Calu3 (cell line): Measurements from ENCODE around the gene MEIS3. TPM values are rescaled to one million over a fixed set of nuclear protein-coding genes. Genes with fewer than 3 reads are reported as not detected.
A peak's percentile ranks its signal among the peaks of the same experiment; 100 is the strongest.

Source experiments
- BruUV-seq: library from RNA; stranded (reverse); fragments of 400-500 nt; replicated peaks from 2 replicates; lab custom pipeline; 2021; lab: Mats Ljungman, UMichigan
- CTCF ChIA-PET: fragments of 300-600 bp; sonication (Branson Sonifier 250); formaldehyde crosslinking; loops from one replicate; lab custom pipeline; 2022; ENCODE audit warnings: antibody characterized with exemption; lab: Charles Lee
- DNase-seq: peaks from one replicate; pipeline ENCODE4 v3.0.0; 2022
- H3K27ac Mint-ChIP-seq: one replicate; pipeline ENCODE4 v1.8.0; 2022; ENCODE audit warnings: mixed read lengths; ENCODE audit not compliant: unreplicated experiment
- H3K27me3 Mint-ChIP-seq: one replicate; pipeline ENCODE4 v1.8.0; 2022; ENCODE audit warnings: mixed read lengths; ENCODE audit not compliant: unreplicated experiment
- H3K36me3 Mint-ChIP-seq: one replicate; pipeline ENCODE4 v1.8.0; 2022; ENCODE audit warnings: mild to moderate bottlenecking, moderate library complexity, mixed read lengths; ENCODE audit not compliant: insufficient read depth, unreplicated experiment
- H3K4me1 Mint-ChIP-seq: one replicate; pipeline ENCODE4 v1.8.0; 2022; ENCODE audit warnings: mild to moderate bottlenecking, low read depth, mixed read lengths; ENCODE audit not compliant: unreplicated experiment
- H3K4me3 Mint-ChIP-seq: one replicate; pipeline ENCODE4 v1.8.0; 2022; ENCODE audit warnings: mild to moderate bottlenecking, low read depth, moderate library complexity, mixed read lengths; ENCODE audit not compliant: unreplicated experiment
- H3K9me3 Mint-ChIP-seq: one replicate; pipeline ENCODE4 v1.8.0; 2022; ENCODE audit warnings: low read depth, mixed read lengths; ENCODE audit not compliant: unreplicated experiment
- intact Hi-C: fragments of 100-400 bp; cut with micrococcal nuclease; formaldehyde crosslinking; loops from one replicate; pipeline ENCODE4 v1.10.0; 2022; ENCODE audit not compliant: unreplicated experiment
- total RNA-seq: library from RNA; stranded (reverse); gene quantifications from 2 replicates; pipeline ENCODE4 v1.2.3, GENCODE V29; 2022
- TF ChIP-seq, protein P1 (sequence below): fragments of 200-600 bp; IDR thresholded peaks from one replicate; pipeline ENCODE4 v1.8.0; 2022; ENCODE audit warnings: antibody characterized with exemption; ENCODE audit not compliant: unreplicated experiment

MEIS3 gene
- total RNA-seq, 1 experiment from 2014 or later = 0.87 TPM

GRCh38 chr19:47432091-47432490 is 12.8 kb upstream of the MEIS3 start:
- Mint-ChIP-seq H3K4me3 (no peak overlapping the region), H3K27me3 (peaks cover 62% of the 10 kb centered on the region), H3K27ac (no peak overlapping the region), H3K4me1 (peaks cover 6% of the 10 kb centered on the region), H3K36me3 (no peaks in the 10 kb centered on the region), H3K9me3 (no peaks in the 10 kb centered on the region)
- intact Hi-C loops = no loop called here
- BruUV-seq = no TSS peak
- DNase-seq = no peak
- CTCF ChIA-PET = no interaction called here
- TF ChIP-seq, protein P1, sequence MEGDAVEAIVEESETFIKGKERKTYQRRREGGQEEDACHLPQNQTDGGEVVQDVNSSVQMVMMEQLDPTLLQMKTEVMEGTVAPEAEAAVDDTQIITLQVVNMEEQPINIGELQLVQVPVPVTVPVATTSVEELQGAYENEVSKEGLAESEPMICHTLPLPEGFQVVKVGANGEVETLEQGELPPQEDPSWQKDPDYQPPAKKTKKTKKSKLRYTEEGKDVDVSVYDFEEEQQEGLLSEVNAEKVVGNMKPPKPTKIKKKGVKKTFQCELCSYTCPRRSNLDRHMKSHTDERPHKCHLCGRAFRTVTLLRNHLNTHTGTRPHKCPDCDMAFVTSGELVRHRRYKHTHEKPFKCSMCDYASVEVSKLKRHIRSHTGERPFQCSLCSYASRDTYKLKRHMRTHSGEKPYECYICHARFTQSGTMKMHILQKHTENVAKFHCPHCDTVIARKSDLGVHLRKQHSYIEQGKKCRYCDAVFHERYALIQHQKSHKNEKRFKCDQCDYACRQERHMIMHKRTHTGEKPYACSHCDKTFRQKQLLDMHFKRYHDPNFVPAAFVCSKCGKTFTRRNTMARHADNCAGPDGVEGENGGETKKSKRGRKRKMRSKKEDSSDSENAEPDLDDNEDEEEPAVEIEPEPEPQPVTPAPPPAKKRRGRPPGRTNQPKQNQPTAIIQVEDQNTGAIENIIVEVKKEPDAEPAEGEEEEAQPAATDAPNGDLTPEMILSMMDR = no peak

- CTCF ChIA-PET = interaction anchor here (0.7 kb wide), 1 partner anchor 61 kb away, joined by 3 read pairs; no protein-coding TSS in a partner anchor
- H3K27ac Mint-ChIP-seq = no peak overlapping the region
Measured at GRCh38 chr19:47430041-47430802, 10.9 kb upstream of the MEIS3 start.

DNA sequence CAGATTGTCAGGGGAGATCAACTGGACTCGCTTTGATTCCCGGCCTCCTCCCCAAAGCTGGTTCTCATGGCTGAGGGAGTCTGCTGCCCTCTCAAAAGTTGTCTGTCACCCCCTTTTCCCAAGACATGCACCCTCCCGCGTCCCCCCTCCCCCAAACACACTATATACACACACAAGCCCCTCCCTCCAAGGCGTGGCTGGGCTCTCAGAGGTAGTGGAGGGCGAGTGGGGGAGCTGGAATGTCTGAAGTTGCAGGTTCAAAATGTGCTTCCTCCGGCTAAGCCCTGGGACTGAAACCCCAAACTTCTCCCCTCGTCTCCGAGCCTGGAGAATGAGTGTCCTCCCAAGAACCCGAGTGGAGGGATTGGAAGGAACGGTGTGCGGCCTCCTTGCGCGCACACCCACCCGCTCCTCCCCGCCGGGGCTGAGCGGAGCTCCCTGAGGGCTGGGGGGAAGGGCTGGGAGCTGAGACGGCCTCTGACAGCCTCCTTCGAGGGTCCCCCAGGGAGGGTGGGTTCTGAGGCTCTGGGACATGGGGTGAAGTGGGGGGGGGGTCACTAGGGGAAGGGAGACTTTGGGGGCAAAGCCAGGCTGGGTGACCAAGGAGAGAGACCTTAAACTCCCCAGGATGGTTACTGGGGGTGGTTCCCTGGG is 9.9 kb upstream of the MEIS3 start:
- H3K4me3 Mint-ChIP-seq = peak overlapping the region; percentile 57
- DNase-seq = no peak
- H3K4me1 Mint-ChIP-seq = no peaks in the 10 kb centered on the region
- H3K27ac Mint-ChIP-seq = no peak overlapping the region
- CTCF ChIA-PET = interaction anchor here (0.7 to 2.4 kb wide), 6 partner anchors 7 to 284 kb away, joined by 3 to 34 read pairs (median 12); partner anchors contain the start of genes DHX34 and EHD2
- no peaks in the 10 kb centered on the region for H3K9me3 Mint-ChIP-seq
- BruUV-seq = no TSS peak
- no peaks in the 10 kb centered on the region for H3K36me3 Mint-ChIP-seq
- TF ChIP-seq, protein P1 = no peak
- H3K27me3 Mint-ChIP-seq = peaks cover 44% of the 10 kb centered on the region
- intact Hi-C loops = no loop called here

More at GRCh38 chr19:47430041-47430802, 10.9 kb upstream of the MEIS3 start:
- TF ChIP-seq, protein P1 = peak; percentile 36
- H3K36me3 Mint-ChIP-seq = no peaks in the 10 kb centered on the region
- no TSS peak for BruUV-seq
- H3K27me3 Mint-ChIP-seq = peaks cover 54% of the 10 kb centered on the region
- intact Hi-C loops = no loop called here
- DNase-seq = peak; percentile 30
- no peaks in the 10 kb centered on the region for H3K9me3 Mint-ChIP-seq
- H3K4me3 Mint-ChIP-seq = peak overlapping the region; percentile 57
- H3K4me1 Mint-ChIP-seq = no peaks in the 10 kb centered on the region

- CTCF ChIA-PET = interaction anchor here (0.6 to 2.4 kb wide), 22 partner anchors 8 to 1606 kb away, joined by 3 to 34 read pairs (median 4); partner anchors contain the start of genes DHX34, EHD2, KPTN and MEIS3
- intact Hi-C loops = no loop called here
- peaks cover 46% of the 10 kb centered on the region for H3K27me3 Mint-ChIP-seq
- no peaks in the 10 kb centered on the region for H3K9me3 Mint-ChIP-seq
- H3K27ac Mint-ChIP-seq = no peak overlapping the region
- peak; percentile 97 for DNase-seq
- H3K4me3 Mint-ChIP-seq = no peak overlapping the region
- no peaks in the 10 kb centered on the region for H3K36me3 Mint-ChIP-seq
- TF ChIP-seq, protein P1 = no peak
- BruUV-seq = no TSS peak
- peaks cover under 1% of the 10 kb centered on the region for H3K4me1 Mint-ChIP-seq
Measured at GRCh38 chr19:47428177-47428894, 9.0 kb upstream of the MEIS3 start.
